ENCODE measurements around the gene RASSF1.

DNA sequence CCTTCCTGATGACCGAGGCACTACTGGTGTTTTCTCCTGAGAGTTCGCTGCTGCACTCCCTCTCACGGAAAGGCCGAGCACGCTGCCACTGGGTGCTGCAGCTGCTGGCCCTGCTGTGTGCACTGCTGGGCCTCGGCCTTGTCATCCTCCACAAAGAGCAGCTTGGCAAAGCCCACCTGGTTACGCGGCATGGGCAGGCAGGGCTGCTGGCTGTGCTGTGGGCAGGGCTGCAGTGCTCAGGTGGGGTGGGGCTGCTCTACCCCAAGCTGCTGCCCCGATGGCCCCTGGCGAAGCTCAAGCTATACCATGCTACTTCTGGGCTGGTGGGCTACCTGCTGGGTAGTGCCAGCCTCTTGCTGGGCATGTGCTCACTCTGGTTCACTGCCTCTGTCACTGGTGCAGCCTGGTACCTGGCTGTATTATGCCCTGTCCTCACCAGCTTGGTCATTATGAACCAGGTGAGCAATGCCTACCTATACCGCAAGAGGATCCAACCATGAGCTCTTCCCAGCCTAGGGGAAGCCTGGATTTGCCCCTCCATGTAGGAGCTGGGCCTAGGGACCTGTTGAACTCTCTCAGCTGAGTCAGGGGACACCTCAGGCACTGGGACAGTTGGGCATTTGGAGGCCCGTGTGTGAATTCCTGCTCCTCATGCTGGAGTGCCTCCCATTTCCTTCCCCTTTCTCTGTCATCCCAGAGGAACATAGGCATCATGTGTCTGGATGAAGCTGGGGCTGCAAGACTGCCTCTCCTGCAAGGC is 12.8 kb upstream of the RASSF1 start:
- TF ChIP-seq, protein P1, sequence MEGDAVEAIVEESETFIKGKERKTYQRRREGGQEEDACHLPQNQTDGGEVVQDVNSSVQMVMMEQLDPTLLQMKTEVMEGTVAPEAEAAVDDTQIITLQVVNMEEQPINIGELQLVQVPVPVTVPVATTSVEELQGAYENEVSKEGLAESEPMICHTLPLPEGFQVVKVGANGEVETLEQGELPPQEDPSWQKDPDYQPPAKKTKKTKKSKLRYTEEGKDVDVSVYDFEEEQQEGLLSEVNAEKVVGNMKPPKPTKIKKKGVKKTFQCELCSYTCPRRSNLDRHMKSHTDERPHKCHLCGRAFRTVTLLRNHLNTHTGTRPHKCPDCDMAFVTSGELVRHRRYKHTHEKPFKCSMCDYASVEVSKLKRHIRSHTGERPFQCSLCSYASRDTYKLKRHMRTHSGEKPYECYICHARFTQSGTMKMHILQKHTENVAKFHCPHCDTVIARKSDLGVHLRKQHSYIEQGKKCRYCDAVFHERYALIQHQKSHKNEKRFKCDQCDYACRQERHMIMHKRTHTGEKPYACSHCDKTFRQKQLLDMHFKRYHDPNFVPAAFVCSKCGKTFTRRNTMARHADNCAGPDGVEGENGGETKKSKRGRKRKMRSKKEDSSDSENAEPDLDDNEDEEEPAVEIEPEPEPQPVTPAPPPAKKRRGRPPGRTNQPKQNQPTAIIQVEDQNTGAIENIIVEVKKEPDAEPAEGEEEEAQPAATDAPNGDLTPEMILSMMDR (conservative IDR thresholded peaks at IDR 0.05) = no peak
- no peak for TF ChIP-seq EZH2 (IDR thresholded peaks at IDR 0.05; ENCODE audit: low read depth)

All from PC-9 (cell line).